Adrenal gland (tissue), 5 donors: Measurements from ENCODE around the gene HOMER1.

Source experiments
- CTCF ChIP-seq, 6 experiments: fragments of 450-650 bp in 4 of 6; fragments of 200-600 bp in 2 of 6; sonication (generic) in 1 of 6; IDR thresholded peaks; 1 replicate in 5 of 6; 2 replicates in 1 of 6; pipeline versions ENCODE4 v1.5.1 to v1.8.0; 2016 to 2021; ENCODE audit warnings: antibody characterized with exemption in 6 of 6, mild to moderate bottlenecking in 2 of 6, moderate library complexity in 1 of 6
- POLR2A ChIP-seq, 2 donors: fragments of 450-650 bp; IDR thresholded peaks; one replicate each; pipeline ENCODE4 v1.6.1; 2017; ENCODE audit warnings: antibody characterized with exemption in 2 of 2, mild to moderate bottlenecking in 2 of 2, moderate library complexity in 1 of 2
- donor health status: DM: no; HTN: no; CAD: no.

- TF ChIP-seq CTCF (IDR thresholded peaks at IDR 0.05) = no peak
- TF ChIP-seq POLR2A (IDR thresholded peaks at IDR 0.05) = no peak
Observed at GRCh38 chr5:79489773-79490172, 24.2 kb downstream of the HOMER1 start.
